Subcutaneous abdominal adipose tissue (tissue), 5 donors: Measurements from ENCODE around the gene LGALS9C.
"Not testable (repeated sequence)": the region's sequence is repeated elsewhere in the genome, so short reads cannot be mapped to it uniquely, and the experiment has no call there.

Source experiments
- H3K27ac ChIP-seq: one replicate; pipeline ENCODE4 v1.7.0; 2013; ENCODE audit warnings: low read depth, mild to moderate bottlenecking, inconsistent platforms, low read length, moderate library complexity
- H3K27me3 ChIP-seq, 5 donors: one replicate each; pipeline ENCODE4 v1.7.0; 2013; ENCODE audit warnings: low read length in 5 of 5, inconsistent platforms in 1 of 5; ENCODE audit not compliant: control insufficient read depth in 5 of 5, insufficient read depth in 4 of 5
- H3K36me3 ChIP-seq, 5 donors: one replicate each; pipeline ENCODE4 v1.7.0; 2013; ENCODE audit warnings: low read length in 5 of 5; ENCODE audit not compliant: control insufficient read depth in 5 of 5, insufficient read depth in 5 of 5
- H3K4me1 ChIP-seq, 5 donors: one replicate each; pipeline ENCODE4 v1.7.0; 2013; ENCODE audit warnings: low read length in 5 of 5, mild to moderate bottlenecking in 3 of 5, moderate library complexity in 1 of 5; ENCODE audit not compliant: control insufficient read depth in 5 of 5, insufficient read depth in 5 of 5
- H3K4me3 ChIP-seq, 5 donors: one replicate each; pipeline ENCODE4 v1.7.0; 2013; ENCODE audit warnings: low read length in 5 of 5, low read depth in 1 of 5
- H3K9ac ChIP-seq, 5 donors: one replicate each; pipeline ENCODE4 v1.7.0; 2013; ENCODE audit warnings: low read length in 5 of 5, mild to moderate bottlenecking in 4 of 5, moderate library complexity in 3 of 5
- H3K9me3 ChIP-seq, 5 donors: one replicate each; pipeline ENCODE4 v1.7.0; 2013; ENCODE audit warnings: low read length in 5 of 5; ENCODE audit not compliant: control insufficient read depth in 5 of 5
- donor health status: healthy.
- donor health status: healthy.
- donor health status: healthy.
- donor health status: healthy.
- donor health status: healthy.

Gene LGALS9C

GRCh38 chr17:18499100-18499499 is 22.5 kb downstream of the LGALS9C start:
- H3K27me3 ChIP-seq, H3K4me1 ChIP-seq, H3K9ac ChIP-seq, H3K9me3 ChIP-seq, H3K4me3 ChIP-seq, H3K27ac ChIP-seq, H3K36me3 ChIP-seq: not testable (repeated sequence)

DNA sequence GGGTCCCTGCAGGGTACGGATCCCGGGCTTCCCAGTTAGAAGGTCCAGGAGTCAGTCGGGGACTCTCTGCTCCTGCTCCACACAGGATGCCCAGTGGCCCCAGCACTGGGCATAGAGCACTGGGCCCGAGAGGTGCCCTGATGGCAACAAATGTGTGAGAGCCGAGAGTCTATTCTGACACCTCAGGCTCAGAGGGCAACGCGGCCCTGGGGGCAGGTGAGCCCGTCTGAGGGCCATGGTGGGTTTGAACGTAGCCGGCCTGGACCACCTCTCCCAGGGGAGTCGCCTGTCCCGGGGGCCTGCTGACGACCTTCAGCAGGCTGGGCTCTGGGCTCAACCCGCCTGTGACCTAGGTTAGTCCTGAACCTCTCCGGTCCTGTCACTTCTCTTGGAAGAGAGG is 23.2 kb downstream of the LGALS9C start:
- H3K27ac ChIP-seq, H3K4me3 ChIP-seq, H3K27me3 ChIP-seq, H3K9me3 ChIP-seq, H3K9ac ChIP-seq, H3K36me3 ChIP-seq, H3K4me1 ChIP-seq: not testable (repeated sequence)

DNA sequence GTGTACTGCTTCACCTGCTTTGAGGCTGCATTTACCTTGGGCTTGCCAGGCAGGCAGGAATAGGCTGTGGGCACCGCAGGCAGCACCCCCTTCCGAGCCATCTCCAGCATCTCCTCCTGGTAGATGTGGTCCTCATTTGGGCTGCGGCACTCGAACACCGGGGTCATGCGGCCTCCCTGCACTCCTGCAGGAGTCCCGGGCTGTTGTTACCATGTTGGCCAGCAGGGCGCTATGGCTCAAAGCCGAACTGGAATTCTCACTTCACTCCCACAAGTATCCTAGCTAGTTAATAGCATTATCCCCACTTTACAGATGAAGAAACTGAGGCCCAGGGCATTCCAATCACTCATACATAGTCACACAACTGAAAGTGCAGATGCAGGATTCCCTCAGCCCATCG is 23.7 kb downstream of the LGALS9C start:
- not testable (repeated sequence) for H3K9me3 ChIP-seq, H3K4me1 ChIP-seq, H3K9ac ChIP-seq, H3K36me3 ChIP-seq, H3K27ac ChIP-seq, H3K27me3 ChIP-seq, H3K4me3 ChIP-seq

- not testable (repeated sequence) for H3K36me3 ChIP-seq, H3K27me3 ChIP-seq
Measured at GRCh38 chr17:18500816-18501215, 24.2 kb downstream of the LGALS9C start.

GRCh38 chr17:18503221-18503620 is 26.6 kb downstream of the LGALS9C start:
- not testable (repeated sequence) for H3K9me3 ChIP-seq, H3K36me3 ChIP-seq, H3K27ac ChIP-seq, H3K4me3 ChIP-seq, H3K9ac ChIP-seq, H3K27me3 ChIP-seq, H3K4me1 ChIP-seq

More at GRCh38 chr17:18500816-18501215, 24.2 kb downstream of the LGALS9C start:
- H3K9ac ChIP-seq, H3K27ac ChIP-seq, H3K4me1 ChIP-seq, H3K9me3 ChIP-seq, H3K4me3 ChIP-seq: not testable (repeated sequence)

GRCh38 chr17:18507729-18508128 is 31.1 kb downstream of the LGALS9C start:
- not testable (repeated sequence) for H3K4me1 ChIP-seq, H3K27ac ChIP-seq, H3K9me3 ChIP-seq, H3K9ac ChIP-seq, H3K36me3 ChIP-seq, H3K4me3 ChIP-seq, H3K27me3 ChIP-seq

DNA sequence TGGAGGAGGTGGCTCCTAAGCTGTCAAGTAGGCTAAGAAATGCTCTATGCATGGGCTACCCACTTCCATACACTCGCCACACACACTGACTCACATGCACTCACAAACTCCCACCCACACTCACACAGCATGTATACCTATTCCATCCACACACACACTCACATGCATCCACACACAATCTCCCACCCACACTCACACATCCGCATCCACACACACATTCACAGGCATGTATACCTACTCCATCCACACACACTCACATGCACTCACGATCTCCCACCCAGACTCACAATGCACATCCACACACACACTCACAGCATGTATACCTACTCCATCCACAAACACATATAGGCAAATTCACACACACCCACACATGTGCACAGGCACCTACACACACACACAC is 32.1 kb downstream of the LGALS9C start:
- not testable (repeated sequence) for H3K36me3 ChIP-seq, H3K9me3 ChIP-seq, H3K4me3 ChIP-seq, H3K4me1 ChIP-seq, H3K27ac ChIP-seq, H3K27me3 ChIP-seq, H3K9ac ChIP-seq

DNA sequence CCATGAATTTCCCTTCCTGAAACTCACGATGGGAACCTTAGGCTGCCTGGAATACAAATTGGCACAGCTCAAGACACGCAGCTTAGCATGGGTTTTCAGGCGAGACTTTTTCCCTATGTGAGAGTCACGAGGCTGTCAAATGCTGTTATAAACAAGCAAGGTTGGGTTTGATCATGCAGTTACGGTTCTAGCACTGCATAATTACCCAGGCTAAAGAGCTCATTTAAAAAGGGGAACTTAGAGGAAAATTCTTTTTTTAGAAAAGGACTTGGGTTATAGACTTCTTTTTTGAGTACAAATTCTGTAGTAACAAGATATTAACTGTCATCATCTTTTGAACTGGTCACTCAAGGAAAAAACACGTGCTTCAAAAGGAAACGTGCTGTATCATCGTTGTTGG is 44.5 kb downstream of the LGALS9C start:
- not testable (repeated sequence) for H3K27me3 ChIP-seq, H3K9ac ChIP-seq, H3K36me3 ChIP-seq, H3K4me1 ChIP-seq, H3K27ac ChIP-seq, H3K4me3 ChIP-seq, H3K9me3 ChIP-seq

- not testable (repeated sequence) for H3K9me3 ChIP-seq, H3K36me3 ChIP-seq, H3K27me3 ChIP-seq, H3K4me1 ChIP-seq, H3K27ac ChIP-seq, H3K9ac ChIP-seq, H3K4me3 ChIP-seq
Measured at GRCh38 chr17:18525015-18525414, 48.4 kb downstream of the LGALS9C start.

- H3K9ac ChIP-seq, H3K27ac ChIP-seq, H3K4me3 ChIP-seq, H3K36me3 ChIP-seq, H3K27me3 ChIP-seq, H3K4me1 ChIP-seq, H3K9me3 ChIP-seq: not testable (repeated sequence)
Measured at GRCh38 chr17:18526168-18526800, 49.7 kb downstream of the LGALS9C start.

GRCh38 chr17:18527354-18527753 is 50.8 kb downstream of the LGALS9C start:
- not testable (repeated sequence) for H3K27ac ChIP-seq, H3K4me3 ChIP-seq, H3K9me3 ChIP-seq, H3K27me3 ChIP-seq, H3K9ac ChIP-seq, H3K36me3 ChIP-seq, H3K4me1 ChIP-seq
